Kasumi-1 (cell line): ENCODE data around the gene CFAP100.

ENCODE experiments used
- DNase-seq, 2 experiments: peaks; one replicate each; lab custom pipeline; 2025; lab: John Stamatoyannopoulos, UW

The CFAP100 gene

GRCh38 chr3:126479642-126480041 is 84.9 kb downstream of the CFAP100 start:
- no peak for DNase-seq

GRCh38 chr3:126480206-126480605 is 85.5 kb downstream of the CFAP100 start:
- DNase-seq, result no peak

GRCh38 chr3:126480861-126481260 is 86.2 kb downstream of the CFAP100 start:
- no peak for DNase-seq

- DNase-seq, result no peak
Measured at GRCh38 chr3:126481808-126482502, 87.2 kb downstream of the CFAP100 start.

- DNase-seq, result no peak
Measured at GRCh38 chr3:126482503-126483255, 88.0 kb downstream of the CFAP100 start.

GRCh38 chr3:126483321-126483761 is 88.6 kb downstream of the CFAP100 start:
- DNase-seq, result no peak

GRCh38 chr3:126484148-126484547 is 89.4 kb downstream of the CFAP100 start:
- DNase-seq, result no peak

GRCh38 chr3:126484662-126485061 is 90.0 kb downstream of the CFAP100 start:
- no peak for DNase-seq

GRCh38 chr3:126485176-126485897 is 90.6 kb downstream of the CFAP100 start:
- DNase-seq, result no peak

GRCh38 chr3:126485956-126486355 is 91.2 kb downstream of the CFAP100 start:
- DNase-seq, result no peak
